ENCODE measurements around the gene MMP20.

Gene MMP20, protein sequence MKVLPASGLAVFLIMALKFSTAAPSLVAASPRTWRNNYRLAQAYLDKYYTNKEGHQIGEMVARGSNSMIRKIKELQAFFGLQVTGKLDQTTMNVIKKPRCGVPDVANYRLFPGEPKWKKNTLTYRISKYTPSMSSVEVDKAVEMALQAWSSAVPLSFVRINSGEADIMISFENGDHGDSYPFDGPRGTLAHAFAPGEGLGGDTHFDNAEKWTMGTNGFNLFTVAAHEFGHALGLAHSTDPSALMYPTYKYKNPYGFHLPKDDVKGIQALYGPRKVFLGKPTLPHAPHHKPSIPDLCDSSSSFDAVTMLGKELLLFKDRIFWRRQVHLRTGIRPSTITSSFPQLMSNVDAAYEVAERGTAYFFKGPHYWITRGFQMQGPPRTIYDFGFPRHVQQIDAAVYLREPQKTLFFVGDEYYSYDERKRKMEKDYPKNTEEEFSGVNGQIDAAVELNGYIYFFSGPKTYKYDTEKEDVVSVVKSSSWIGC

GRCh38 chr11:102625177-102625576, at the start of gene MMP20:
Gene MMP20 (minus strand): TSS chr11:102625332. CDS start chr11:102625319, 13 bp downstream.
- CTCF ChIA-PET, result interaction anchor here (1.1 to 2.7 kb wide), 2 partner anchors 12 to 41 kb away, joined by 3 to 17 read pairs; no protein-coding TSS in a partner anchor
- no peak for DNase-seq (ENCODE audit: extremely low spot score)
- no peak for TF ChIP-seq CTCF (IDR thresholded peaks at IDR 0.05; ENCODE audit: control extremely low read depth, extremely low read depth, low read depth, missing control alignments)
- POLR2A ChIA-PET, result no interaction called here

DNA sequence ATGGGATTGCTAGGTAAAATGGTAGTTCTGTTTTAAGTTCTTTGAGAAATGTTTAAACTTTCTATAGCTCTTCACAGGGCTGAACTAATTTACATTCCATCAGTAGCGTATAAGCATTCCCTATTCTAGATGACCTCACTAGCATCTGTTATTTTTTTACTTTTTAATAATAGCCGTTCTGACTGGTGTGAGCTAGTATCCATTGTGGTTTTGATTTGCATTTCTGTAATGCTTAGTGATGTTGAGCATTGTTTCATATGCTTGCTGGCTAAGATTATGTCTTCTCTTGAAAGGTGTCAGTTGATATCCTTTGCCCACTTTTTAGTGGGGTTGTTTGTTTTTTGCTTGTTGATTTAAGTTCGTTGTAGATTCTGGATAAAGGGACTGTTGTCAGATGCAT, 44.5 kb upstream of the MMP20 start:
- CTCF ChIA-PET, result interaction anchor here (0.9 to 1.4 kb wide), 3 partner anchors 8 to 57 kb away, joined by 4 to 5 read pairs (median 4); no protein-coding TSS in a partner anchor
- POLR2A ChIA-PET, result no interaction called here
- TF ChIP-seq CTCF (IDR thresholded peaks at IDR 0.05; ENCODE audit: control extremely low read depth, extremely low read depth, low read depth, missing control alignments), result no peak
- no peak for DNase-seq (ENCODE audit: extremely low spot score)

GRCh38 chr11:102666331-102666957, 41.3 kb upstream of the MMP20 start:
- TF ChIP-seq CTCF (IDR thresholded peaks at IDR 0.05; ENCODE audit: control extremely low read depth, extremely low read depth, low read depth, missing control alignments), result peak; percentile 85
- POLR2A ChIA-PET, result no interaction called here
- CTCF ChIA-PET, result interaction anchor here (0.6 to 4.6 kb wide), 62 partner anchors 9 to 1665 kb away, joined by 3 to 74 read pairs (median 4); partner anchors contain the start of gene MMP20
- peak; percentile 50 for DNase-seq (ENCODE audit: extremely low spot score)

GRCh38 chr11:102664001-102664752, 39.0 kb upstream of the MMP20 start:
- DNase-seq (ENCODE audit: extremely low spot score), result no peak
- ChIA-PET POLR2A (no interaction called here), CTCF (interaction anchor here (0.8 to 4.6 kb wide), 8 partner anchors 11 to 375 kb away, joined by 3 to 74 read pairs (median 22); no protein-coding TSS in a partner anchor)
- TF ChIP-seq CTCF (IDR thresholded peaks at IDR 0.05; ENCODE audit: control extremely low read depth, extremely low read depth, low read depth, missing control alignments), result peak; percentile 44

DNA sequence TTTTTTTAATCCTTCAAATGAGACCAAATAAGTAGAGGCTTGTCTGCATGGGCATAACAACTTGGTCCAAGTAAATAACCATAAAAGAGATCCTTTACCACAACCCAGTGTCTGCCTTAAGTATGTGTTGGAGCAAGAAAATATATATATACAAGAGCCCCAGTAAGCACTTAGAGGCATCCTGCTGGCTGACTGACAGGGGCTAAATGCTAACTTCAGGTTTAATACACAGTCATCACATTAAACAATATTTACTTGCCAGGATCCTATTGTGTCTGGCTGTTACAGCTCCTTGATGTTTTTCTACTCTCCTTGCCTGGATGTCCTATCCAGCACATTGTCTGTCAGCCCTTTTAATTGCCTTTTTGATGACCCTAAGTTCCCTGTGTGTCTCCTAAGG, 37.5 kb upstream of the MMP20 start:
- POLR2A ChIA-PET, result no interaction called here

More for the DNA sequence above, 37.5 kb upstream of the MMP20 start:
- CTCF ChIA-PET, result no interaction called here
- DNase-seq (ENCODE audit: extremely low spot score), result no peak
- TF ChIP-seq CTCF (IDR thresholded peaks at IDR 0.05; ENCODE audit: control extremely low read depth, extremely low read depth, low read depth, missing control alignments), result no peak
